HepG2 (cell line): ENCODE measurements around the gene EFHC2. TPM values are rescaled to one million over a fixed set of nuclear protein-coding genes. Genes with fewer than 3 reads are reported as not detected.

Source experiments
- ATAC-seq: fragments of 200-7000 bp; cut with Tn5 transposase; 3 replicates; pipeline ENCODE4 v1.9.1; 2020; ENCODE audit warnings: mild to moderate bottlenecking, moderate library complexity
- BruUV-seq: library from RNA; stranded (reverse); fragments of 400-500 nt; replicated peaks from 2 replicates; lab custom pipeline; 2021; lab: Mats Ljungman, UMichigan
- CTCF ChIA-PET: fragments of 300-600 bp; formaldehyde crosslinking; extraction: SDS; loops from one replicate; lab custom pipeline; 2021; ENCODE audit warnings: low total read pairs, inconsistent platforms, low intra/inter-chr PET ratio; lab: Yijun Ruan, JAX
- POLR2A ChIA-PET: fragments of 350-600 bp; sonication (Branson Sonifier 250); formaldehyde crosslinking; loops from one replicate; lab custom pipeline; 2020; ENCODE audit warnings: antibody characterized with exemption, inconsistent platforms; lab: Yijun Ruan, JAX
- DNase-seq: peaks from one replicate; pipeline ENCODE4 v3.0.0-alpha.2; 2015; ENCODE audit warnings: low spot score
- FAIRE-seq: peaks from 3 replicates; lab custom pipeline; 2011; peaks lifted over from hg19 to GRCh38; lab: Jason Lieb, UNC
- H2AFZ ChIP-seq: one replicate; pipeline ENCODE4 v1.6.1; 2011; ENCODE audit warnings: low read length, inconsistent platforms
- H3K27ac ChIP-seq: fragments of 300-600 bp; 3 replicates; pipeline ENCODE4 v1.8.0; 2011; ENCODE audit warnings: mixed run types, mild to moderate bottlenecking, mixed read lengths, low read length, inconsistent platforms; ENCODE audit not compliant: insufficient read depth; ENCODE audit errors: extremely low read length
- H3K27me3 ChIP-seq, 2 experiments: fragments of 200-600 bp in 1 of 2; 2 replicates in 1 of 2; 3 replicates in 1 of 2; pipeline versions ENCODE4 v1.6.0 to v1.8.0; 2011; ENCODE audit warnings: low read length in 2 of 2, mild to moderate bottlenecking in 2 of 2, moderate library complexity in 2 of 2, inconsistent platforms in 1 of 2; ENCODE audit not compliant: insufficient read depth in 2 of 2, control insufficient read depth in 1 of 2
- H3K36me3 ChIP-seq, 2 experiments: fragments of 200-600 bp in 1 of 2; replicated peaks in 1 of 2; 2 replicates in 1 of 2; 3 replicates in 1 of 2; pipeline versions ENCODE4 v1.5.1 to v1.8.0; 2011; ENCODE audit warnings: low read length in 2 of 2, inconsistent platforms in 1 of 2; ENCODE audit not compliant: insufficient read depth in 2 of 2, control insufficient read depth in 1 of 2
- H3K4me1 ChIP-seq: 2 replicates; pipeline ENCODE4 v1.5.1; 2012; ENCODE audit warnings: low read length, inconsistent platforms; ENCODE audit not compliant: insufficient read depth
- H3K4me2 ChIP-seq: 2 replicates; pipeline ENCODE4 v1.6.0; 2011; ENCODE audit warnings: low read depth, low read length, inconsistent platforms
- H3K4me3 ChIP-seq, 3 experiments: fragments of 200-600 bp in 1 of 3; sonication (generic), shearing (Covaris generic) in 1 of 3; replicated peaks in 1 of 3; 2 replicates each; pipeline ENCODE4 v1.5.1; 2011 to 2016; ENCODE audit warnings: low read length in 3 of 3, inconsistent platforms in 2 of 3, low read depth in 2 of 3, mild to moderate bottlenecking in 2 of 3, control low read depth in 1 of 3, mixed read lengths in 1 of 3; ENCODE audit not compliant: insufficient read depth in 1 of 3
- H3K79me2 ChIP-seq: one replicate; pipeline ENCODE4 v1.6.1; 2011; ENCODE audit warnings: low read length, inconsistent platforms; ENCODE audit not compliant: insufficient read depth
- H3K9ac ChIP-seq: 2 replicates; pipeline ENCODE4 v1.6.0; 2011; ENCODE audit warnings: mild to moderate bottlenecking, low read depth, low read length, inconsistent platforms; ENCODE audit not compliant: insufficient read depth
- H3K9me3 ChIP-seq: 2 replicates; pipeline ENCODE4 v1.5.1; 2012; ENCODE audit warnings: mild to moderate bottlenecking, low read length
- H4K20me1 ChIP-seq: 2 replicates; pipeline ENCODE4 v1.6.0; 2011; ENCODE audit warnings: inconsistent platforms, mild to moderate bottlenecking, low read length, moderate library complexity; ENCODE audit not compliant: insufficient read depth
- ZBTB3 ChIP-seq: sonication (generic); formaldehyde crosslinking; IDR thresholded peaks from 2 replicates; pipeline ENCODE4 v1.4.0; 2020; ENCODE audit warnings: low read depth, mild to moderate bottlenecking, moderate library complexity, missing genetic modification reagents, borderline replicate concordance
- ZNF276 ChIP-seq: sonication (generic); formaldehyde crosslinking; IDR thresholded peaks from 2 replicates; pipeline ENCODE4 v1.4.0; 2020; ENCODE audit warnings: mild to moderate bottlenecking, low read depth, missing genetic modification reagents
- ZNF562 ChIP-seq: sonication (generic); formaldehyde crosslinking; IDR thresholded peaks from 2 replicates; pipeline ENCODE4 v1.8.0; 2022; ENCODE audit warnings: missing genetic modification reagents, borderline replicate concordance
- WGBS: methylation state at CpG from one replicate; pipeline ENCODE4 v1.1.6; 2017; ENCODE audit warnings: low lambda C conversion rate; 5-methylcytosine and 5-hydroxymethylcytosine counted together
- in situ Hi-C: cut with HindIII; loops from 2 replicates; pipeline ENCODE4 v1.10.0; 2017; ENCODE audit warnings: low pct_unique_long_range_greater_than_20kb; ENCODE audit not compliant: extremely low pct_ligation_motif_present
- intact Hi-C: fragments of 100-400 bp; cut with micrococcal nuclease; formaldehyde crosslinking; loops from one replicate; pipeline ENCODE4 v1.10.0; 2022; ENCODE audit not compliant: unreplicated experiment
- polyA plus RNA-seq, 8 experiments: library from polyadenylated mRNA; depleted of rRNA in 3 of 8; stranded (reverse) in 7 of 8; unstranded in 1 of 8; fragments of >200 nt; fragmentation: Illumina TruSeq in 4 of 8; extraction: Trizol in 4 of 8; gene quantifications; 2 replicates each; pipeline versions ENCODE4 v1.2.1 to v1.2.3, GENCODE V29; 2011 to 2016; ENCODE audit warnings: low read depth in 4 of 8, missing spikeins in 1 of 8, mixed read lengths in 1 of 8; ENCODE audit not compliant: insufficient read depth in 1 of 8
- total RNA-seq, 5 experiments: library from RNA; depleted of rRNA; stranded (reverse); fragments of >200 nt; fragmentation: Illumina TruSeq; extraction: Trizol; gene quantifications; 2 replicates each; pipeline ENCODE4 v1.2.3, GENCODE V29; 2016; ENCODE audit warnings: low read depth in 1 of 5
- TF ChIP-seq, protein P1 (sequence below), 2 experiments: sonication (generic) in 1 of 2; formaldehyde crosslinking in 1 of 2; IDR thresholded peaks; 2 replicates each; pipeline versions ENCODE4 v1.5.1 to v1.6.1; 2011 to 2020; ENCODE audit warnings: borderline replicate concordance in 1 of 2, low read depth in 1 of 2, low read length in 1 of 2, mild to moderate bottlenecking in 1 of 2, missing genetic modification reagents in 1 of 2, moderate library complexity in 1 of 2
- TF ChIP-seq, protein P2 (sequence below): IDR thresholded peaks from 2 replicates; pipeline ENCODE4 v1.6.1; 2016; ENCODE audit warnings: low read depth, borderline replicate concordance
- TF ChIP-seq, protein P3 (sequence below), 2 experiments: IDR thresholded peaks; 2 replicates each; pipeline ENCODE4 v1.6.1; 2011 to 2012; ENCODE audit warnings: low read length in 2 of 2, borderline replicate concordance in 1 of 2, low read depth in 1 of 2, mild to moderate bottlenecking in 1 of 2, moderate library complexity in 1 of 2
- TF ChIP-seq, protein P4 (sequence below): sonication (generic); formaldehyde crosslinking; IDR thresholded peaks from 2 replicates; pipeline ENCODE4 v1.5.0; 2020; ENCODE audit warnings: missing genetic modification reagents

Gene EFHC2
- total and polyA plus RNA-seq, 2 of the 13 experiments (the other 11 are each of a cell fraction or from before 2014, with no cell fraction given): not detected

- FAIRE-seq (no peak), ATAC-seq (no peak), DNase-seq (no peak)
- no peak overlapping the region for H2AFZ ChIP-seq
- no peak overlapping the region for H3K4me3 ChIP-seq
- H3K79me2 ChIP-seq: no peaks in the 10 kb centered on the region
- intact Hi-C loops: no loop called here
- H3K9ac ChIP-seq: no peak overlapping the region
- no peaks in the 10 kb centered on the region for H4K20me1 ChIP-seq
- BruUV-seq: no TSS peak
- no peak overlapping the region for H3K27ac ChIP-seq
- CTCF ChIA-PET: no interaction called here
- POLR2A ChIA-PET: no interaction called here
- no peak overlapping the region for H3K4me2 ChIP-seq
- in situ Hi-C loops: no loop called here
- H3K36me3 ChIP-seq: no peaks in the 10 kb centered on the region
- TF ChIP-seq, protein P1, sequence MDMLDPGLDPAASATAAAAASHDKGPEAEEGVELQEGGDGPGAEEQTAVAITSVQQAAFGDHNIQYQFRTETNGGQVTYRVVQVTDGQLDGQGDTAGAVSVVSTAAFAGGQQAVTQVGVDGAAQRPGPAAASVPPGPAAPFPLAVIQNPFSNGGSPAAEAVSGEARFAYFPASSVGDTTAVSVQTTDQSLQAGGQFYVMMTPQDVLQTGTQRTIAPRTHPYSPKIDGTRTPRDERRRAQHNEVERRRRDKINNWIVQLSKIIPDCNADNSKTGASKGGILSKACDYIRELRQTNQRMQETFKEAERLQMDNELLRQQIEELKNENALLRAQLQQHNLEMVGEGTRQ (IDR thresholded peaks at IDR 0.05; ENCODE audit: low read depth, low read length): no peak
- TF ChIP-seq, protein P1 (CRISPR knock-in tag; IDR thresholded peaks at IDR 0.05; ENCODE audit: borderline replicate concordance): no peak
- TF ChIP-seq, protein P2, sequence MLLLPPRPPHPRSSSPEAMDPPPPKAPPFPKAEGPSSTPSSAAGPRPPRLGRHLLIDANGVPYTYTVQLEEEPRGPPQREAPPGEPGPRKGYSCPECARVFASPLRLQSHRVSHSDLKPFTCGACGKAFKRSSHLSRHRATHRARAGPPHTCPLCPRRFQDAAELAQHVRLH: no peak
- TF ChIP-seq ZNF562 (CRISPR knock-in tag) (no peak), ZBTB3 (CRISPR knock-in tag) (no peak), ZNF276 (CRISPR knock-in tag) (no peak)
- TF ChIP-seq, protein P3, sequence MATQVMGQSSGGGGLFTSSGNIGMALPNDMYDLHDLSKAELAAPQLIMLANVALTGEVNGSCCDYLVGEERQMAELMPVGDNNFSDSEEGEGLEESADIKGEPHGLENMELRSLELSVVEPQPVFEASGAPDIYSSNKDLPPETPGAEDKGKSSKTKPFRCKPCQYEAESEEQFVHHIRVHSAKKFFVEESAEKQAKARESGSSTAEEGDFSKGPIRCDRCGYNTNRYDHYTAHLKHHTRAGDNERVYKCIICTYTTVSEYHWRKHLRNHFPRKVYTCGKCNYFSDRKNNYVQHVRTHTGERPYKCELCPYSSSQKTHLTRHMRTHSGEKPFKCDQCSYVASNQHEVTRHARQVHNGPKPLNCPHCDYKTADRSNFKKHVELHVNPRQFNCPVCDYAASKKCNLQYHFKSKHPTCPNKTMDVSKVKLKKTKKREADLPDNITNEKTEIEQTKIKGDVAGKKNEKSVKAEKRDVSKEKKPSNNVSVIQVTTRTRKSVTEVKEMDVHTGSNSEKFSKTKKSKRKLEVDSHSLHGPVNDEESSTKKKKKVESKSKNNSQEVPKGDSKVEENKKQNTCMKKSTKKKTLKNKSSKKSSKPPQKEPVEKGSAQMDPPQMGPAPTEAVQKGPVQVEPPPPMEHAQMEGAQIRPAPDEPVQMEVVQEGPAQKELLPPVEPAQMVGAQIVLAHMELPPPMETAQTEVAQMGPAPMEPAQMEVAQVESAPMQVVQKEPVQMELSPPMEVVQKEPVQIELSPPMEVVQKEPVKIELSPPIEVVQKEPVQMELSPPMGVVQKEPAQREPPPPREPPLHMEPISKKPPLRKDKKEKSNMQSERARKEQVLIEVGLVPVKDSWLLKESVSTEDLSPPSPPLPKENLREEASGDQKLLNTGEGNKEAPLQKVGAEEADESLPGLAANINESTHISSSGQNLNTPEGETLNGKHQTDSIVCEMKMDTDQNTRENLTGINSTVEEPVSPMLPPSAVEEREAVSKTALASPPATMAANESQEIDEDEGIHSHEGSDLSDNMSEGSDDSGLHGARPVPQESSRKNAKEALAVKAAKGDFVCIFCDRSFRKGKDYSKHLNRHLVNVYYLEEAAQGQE (IDR thresholded peaks at IDR 0.05; ENCODE audit: borderline replicate concordance in 1 of 2, low read depth in 1 of 2, low read length in 2 of 2): no peak
- TF ChIP-seq, protein P4, sequence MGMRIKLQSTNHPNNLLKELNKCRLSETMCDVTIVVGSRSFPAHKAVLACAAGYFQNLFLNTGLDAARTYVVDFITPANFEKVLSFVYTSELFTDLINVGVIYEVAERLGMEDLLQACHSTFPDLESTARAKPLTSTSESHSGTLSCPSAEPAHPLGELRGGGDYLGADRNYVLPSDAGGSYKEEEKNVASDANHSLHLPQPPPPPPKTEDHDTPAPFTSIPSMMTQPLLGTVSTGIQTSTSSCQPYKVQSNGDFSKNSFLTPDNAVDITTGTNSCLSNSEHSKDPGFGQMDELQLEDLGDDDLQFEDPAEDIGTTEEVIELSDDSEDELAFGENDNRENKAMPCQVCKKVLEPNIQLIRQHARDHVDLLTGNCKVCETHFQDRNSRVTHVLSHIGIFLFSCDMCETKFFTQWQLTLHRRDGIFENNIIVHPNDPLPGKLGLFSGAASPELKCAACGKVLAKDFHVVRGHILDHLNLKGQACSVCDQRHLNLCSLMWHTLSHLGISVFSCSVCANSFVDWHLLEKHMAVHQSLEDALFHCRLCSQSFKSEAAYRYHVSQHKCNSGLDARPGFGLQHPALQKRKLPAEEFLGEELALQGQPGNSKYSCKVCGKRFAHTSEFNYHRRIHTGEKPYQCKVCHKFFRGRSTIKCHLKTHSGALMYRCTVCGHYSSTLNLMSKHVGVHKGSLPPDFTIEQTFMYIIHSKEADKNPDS (CRISPR knock-in tag): no peak
- no peaks in the 10 kb centered on the region for H3K9me3 ChIP-seq
- H3K27me3 ChIP-seq: no peaks in the 10 kb centered on the region
- 0% methylated on average over 2 of the region's 2 CpGs for WGBS
- no peaks in the 10 kb centered on the region for H3K4me1 ChIP-seq
Measured at GRCh38 chrX:44317181-44317580, 26.3 kb downstream of the EFHC2 start.
